ENCODE results near the gene KSR1.
"Not testable (repeated sequence)": the region's sequence is repeated elsewhere in the genome, so short reads cannot be mapped to it uniquely, and the experiment has no call there.

Gene KSR1

GRCh38 chr17:27669136-27669535 is 212.9 kb downstream of the KSR1 start:
- DNase-seq, result no peak

GRCh38 chr17:27669850-27670249 is 213.6 kb downstream of the KSR1 start:
- no peak for DNase-seq

GRCh38 chr17:27670791-27671590 is 214.7 kb downstream of the KSR1 start:
- DNase-seq, result no peak

GRCh38 chr17:27671591-27671910 is 215.3 kb downstream of the KSR1 start:
- no peak for DNase-seq

DNA sequence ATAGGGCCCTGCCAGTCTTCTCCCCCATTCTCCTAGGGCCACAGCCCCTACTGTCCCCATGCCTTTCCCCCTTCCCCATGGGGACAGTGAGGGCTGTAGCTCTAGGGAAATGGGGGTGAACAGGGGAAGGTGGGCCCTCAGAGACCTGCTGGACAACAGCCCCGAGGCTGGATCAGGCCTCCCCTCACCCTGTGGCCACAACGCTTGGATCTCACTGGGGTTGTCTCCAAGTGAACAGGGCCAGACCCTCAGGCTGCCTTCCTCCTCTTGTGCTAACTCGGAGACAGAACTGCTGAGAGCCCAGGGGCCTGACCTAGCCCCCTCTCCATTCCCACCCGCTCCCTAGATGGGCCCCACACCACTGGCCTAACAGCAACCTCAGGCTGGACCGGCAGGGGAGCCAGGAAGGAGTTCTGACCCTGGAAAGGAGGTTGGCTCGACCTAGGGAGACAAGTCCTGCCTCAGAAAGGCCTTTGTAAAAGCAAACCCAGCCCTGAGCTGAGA is 215.8 kb downstream of the KSR1 start:
- not testable (repeated sequence) for DNase-seq

- DNase-seq, result no peak
These were observed 218.1 kb downstream of the KSR1 start for GRCh38 chr17:27674335-27674734.
